HG03378 (cell line): ENCODE data around the gene SLC25A45.

ENCODE experiments used
- ATAC-seq: cut with Tn5 transposase; IDR thresholded peaks from one replicate; pipeline ENCODE4 v1.9.1; 2021; ENCODE audit warnings: mild to moderate bottlenecking, moderate library complexity; ENCODE audit not compliant: unreplicated experiment

The SLC25A45 gene

GRCh38 chr11:65389294-65389980 is 7.0 kb upstream of the SLC25A45 start:
- ATAC-seq: no peak

GRCh38 chr11:65388731-65389130 is 6.3 kb upstream of the SLC25A45 start:
- no peak for ATAC-seq

- ATAC-seq: no peak
Observed at GRCh38 chr11:65386307-65387140, 4.1 kb upstream of the SLC25A45 start, which contains the start of gene FRMD8. Gene FRMD8, plus strand, starts transcription at chr11:65386637. Its CDS starts 400 bp downstream, at chr11:65387037.

GRCh38 chr11:65384301-65384889 is 1.9 kb upstream of the SLC25A45 start:
- no peak for ATAC-seq

GRCh38 chr11:65383778-65384177 is 1.3 kb upstream of the SLC25A45 start:
- no peak for ATAC-seq

- no peak for ATAC-seq
Observed at GRCh38 chr11:65382804-65383368, 440 bp upstream of the SLC25A45 start.

GRCh38 chr11:65381716-65382032 is 772 bp downstream of the SLC25A45 start:
- no peak for ATAC-seq

GRCh38 chr11:65380460-65381119 is 1.9 kb downstream of the SLC25A45 start:
- no peak for ATAC-seq

GRCh38 chr11:65379698-65380459 is 2.6 kb downstream of the SLC25A45 start:
- ATAC-seq: no peak

GRCh38 chr11:65378928-65379638 is 3.4 kb downstream of the SLC25A45 start:
- ATAC-seq: no peak

GRCh38 chr11:65378208-65378927 is 4.1 kb downstream of the SLC25A45 start:
- ATAC-seq: no peak

GRCh38 chr11:65377777-65378176 is 4.7 kb downstream of the SLC25A45 start:
- no peak for ATAC-seq

GRCh38 chr11:65377036-65377435 is 5.4 kb downstream of the SLC25A45 start:
- ATAC-seq: no peak

- ATAC-seq: no peak
Observed at GRCh38 chr11:65376138-65376713, 6.2 kb downstream of the SLC25A45 start.

- no peak for ATAC-seq
Observed at GRCh38 chr11:65375012-65375411, 7.4 kb downstream of the SLC25A45 start.

GRCh38 chr11:65373839-65374580 is 8.4 kb downstream of the SLC25A45 start:
- no peak for ATAC-seq

GRCh38 chr11:65370659-65371049 is 11.8 kb downstream of the SLC25A45 start:
- ATAC-seq: no peak

GRCh38 chr11:65366340-65366773 is 16.1 kb downstream of the SLC25A45 start:
- ATAC-seq: peak; percentile 45
